H1 (cell line): Measurements from ENCODE around the gene RAD9B. TPM values are rescaled to one million over a fixed set of nuclear protein-coding genes. Genes with fewer than 3 reads are reported as not detected.

Experiments used
- ATF2 ChIP-seq: IDR thresholded peaks from 2 replicates; pipeline ENCODE4 v1.6.1; 2012; ENCODE audit warnings: low read length, inconsistent platforms
- BRCA1 ChIP-seq: IDR thresholded peaks from 2 replicates; pipeline ENCODE4 v1.6.1; 2012; ENCODE audit warnings: low read depth, low read length, improper control_type of control experiment
- CBX5 ChIP-seq: fragments of 300-800, 300-1000 bp; sonication (generic); IDR thresholded peaks from 2 replicates; pipeline ENCODE4 v1.7.1; 2016; ENCODE audit warnings: antibody characterized with exemption, low read length, low read depth
- CHD2 ChIP-seq: IDR thresholded peaks from 2 replicates; pipeline ENCODE4 v1.6.1; 2012; ENCODE audit warnings: low read length, improper control_type of control experiment
- CTCF ChIP-seq, 3 experiments: IDR thresholded peaks; 1 replicate in 2 of 3; 2 replicates in 1 of 3; pipeline versions ENCODE4 v1.5.1 to v1.6.1; 2011; ENCODE audit warnings: low read length in 3 of 3, mild to moderate bottlenecking in 3 of 3, inconsistent platforms in 2 of 3, low read depth in 1 of 3, moderate library complexity in 1 of 3; ENCODE audit not compliant: insufficient read depth in 1 of 3; ENCODE audit errors: control extremely low read depth in 1 of 3
- E2F6 ChIP-seq: IDR thresholded peaks from 2 replicates; pipeline ENCODE4 v1.6.1; 2012; ENCODE audit warnings: inconsistent platforms
- GABPA ChIP-seq: IDR thresholded peaks from 2 replicates; pipeline ENCODE4 v1.6.1; 2011; ENCODE audit warnings: mild to moderate bottlenecking, low read length, moderate library complexity, borderline replicate concordance; ENCODE audit not compliant: insufficient read depth
- HDAC2 ChIP-seq, 2 experiments: fragments of 300-600 bp in 1 of 2; sonication (generic) in 1 of 2; IDR thresholded peaks; 2 replicates each; pipeline ENCODE4 v1.6.1; 2011 to 2012; ENCODE audit warnings: low read depth in 2 of 2, low read length in 2 of 2, mild to moderate bottlenecking in 2 of 2, moderate library complexity in 2 of 2, borderline replicate concordance in 1 of 2, inconsistent platforms in 1 of 2
- JUND ChIP-seq: IDR thresholded peaks from 2 replicates; pipeline ENCODE4 v1.6.1; 2011; ENCODE audit warnings: mild to moderate bottlenecking, improper control_type of control experiment, low read length
- KDM4A ChIP-seq: IDR thresholded peaks from one replicate; pipeline ENCODE4 v1.7.1; 2012; ENCODE audit warnings: low read depth, mild to moderate bottlenecking, moderate library complexity, low read length, inconsistent platforms; ENCODE audit not compliant: severe bottlenecking
- MAFK ChIP-seq: IDR thresholded peaks from 2 replicates; pipeline ENCODE4 v1.6.1; 2012; ENCODE audit warnings: low read depth, mild to moderate bottlenecking, improper control_type of control experiment, low read length
- NANOG ChIP-seq: IDR thresholded peaks from 2 replicates; pipeline ENCODE4 v1.6.1; 2011; ENCODE audit warnings: low read length, low read depth, mild to moderate bottlenecking, inconsistent platforms; ENCODE audit not compliant: insufficient read depth, poor library complexity, severe bottlenecking
- POLR2A ChIP-seq, 2 experiments: IDR thresholded peaks; 1 replicate in 1 of 2; 2 replicates in 1 of 2; pipeline ENCODE4 v1.6.1; 2011; ENCODE audit warnings: low read depth in 2 of 2, low read length in 2 of 2, mild to moderate bottlenecking in 2 of 2; ENCODE audit errors: control extremely low read depth in 1 of 2
- RXRA ChIP-seq: IDR thresholded peaks from 2 replicates; pipeline ENCODE4 v1.6.1; 2011; ENCODE audit warnings: low read depth, mild to moderate bottlenecking, low read length, moderate library complexity; ENCODE audit not compliant: insufficient read depth
- SAP30 ChIP-seq: fragments of 300-600 bp; sonication (generic); IDR thresholded peaks from 2 replicates; pipeline ENCODE4 v1.7.1; 2012; ENCODE audit warnings: low read length, moderate library complexity, mild to moderate bottlenecking, inconsistent platforms; ENCODE audit not compliant: insufficient read depth, insufficient replicate concordance
- SP4 ChIP-seq: IDR thresholded peaks from 2 replicates; pipeline ENCODE4 v1.6.1; 2012; ENCODE audit warnings: low read length, inconsistent platforms
- SRF ChIP-seq: IDR thresholded peaks from 2 replicates; pipeline ENCODE4 v1.6.1; 2011; ENCODE audit warnings: mild to moderate bottlenecking, low read depth, low read length, moderate library complexity
- polyA plus RNA-seq, 7 experiments: library from polyadenylated mRNA; depleted of rRNA in 3 of 7; stranded (reverse) in 5 of 7; unstranded in 2 of 7; fragments of >200 nt in 5 of 7; fragments of 200-250 nt in 2 of 7; gene quantifications; 1 replicate in 5 of 7; 2 replicates in 1 of 7; 4 replicates in 1 of 7; pipeline versions ENCODE4 v1.2.1 to v1.2.3, GENCODE V29; 2011 to 2013; ENCODE audit warnings: missing spikeins in 2 of 7, mixed read lengths in 2 of 7
- total RNA-seq: library from RNA; stranded (reverse); fragmentation: NEBNext Ultra II Directional; extraction: Animal tissue kit (Norgen Biotek cat#: 25700); gene quantifications from 2 replicates; pipeline ENCODE4 v1.2.1, GENCODE V29; 2021

Gene RAD9B
- total and polyA plus RNA-seq, 2 of the 8 experiments (the other 6 are each of a cell fraction or from before 2014, with no cell fraction given): 0.06 TPM; not detected in 1

GRCh38 chr12:110501752-110502738 lies at the start of gene RAD9B, which contains the start of gene VPS29 (continued):
- TF ChIP-seq ATF2 (peak; percentile 72; the same call in 1 of the 2 replicates), NANOG (no peak), BRCA1 (peak; percentile 69; the same call in 1 of the 2 replicates), SAP30 (peak; percentile 44), CTCF (IDR thresholded peaks at IDR 0.05; ENCODE audit: control extremely low read depth in 1 of 3, insufficient read depth in 1 of 3, low read depth in 1 of 3, low read length in 3 of 3) (no peak), E2F6 (peak; percentile 100), CHD2 (peak; percentile 91), RXRA (no peak), CBX5 (no peak), SP4 (peak; percentile 94), JUND (no peak), KDM4A (peak; percentile 84), MAFK (no peak), SRF (no peak), GABPA (no peak), HDAC2 (IDR thresholded peaks at IDR 0.05; ENCODE audit: borderline replicate concordance in 1 of 2, low read depth in 2 of 2, low read length in 2 of 2) (peak; percentile 56 to 97; a peak in 2 of 4 replicates), POLR2A (IDR thresholded peaks at IDR 0.05; ENCODE audit: control extremely low read depth in 1 of 2, low read depth in 2 of 2, low read length in 2 of 2) (peak in 1 of 2 experiments; percentile 38; a peak in 1 of 3 replicates)
